ENCODE results near the gene MAD1L1.

The MAD1L1 gene

GRCh38 chr7:2108071-2108455, 124.7 kb downstream of the MAD1L1 start:
- H3K4me3 ChIP-seq (ENCODE audit: low read depth, low read length), result no peak overlapping the region

GRCh38 chr7:2107386-2108070, 125.2 kb downstream of the MAD1L1 start:
- H3K4me3 ChIP-seq (ENCODE audit: low read depth, low read length), result no peak overlapping the region

- no peak overlapping the region for H3K4me3 ChIP-seq (ENCODE audit: low read depth, low read length)
Observed at GRCh38 chr7:2106924-2107323, 125.8 kb downstream of the MAD1L1 start.

GRCh38 chr7:2106440-2106839, 126.3 kb downstream of the MAD1L1 start:
- no peak overlapping the region for H3K4me3 ChIP-seq (ENCODE audit: low read depth, low read length)

GRCh38 chr7:2105917-2106316, 126.8 kb downstream of the MAD1L1 start:
- no peak overlapping the region for H3K4me3 ChIP-seq (ENCODE audit: low read depth, low read length)

GRCh38 chr7:2105280-2105679, 127.5 kb downstream of the MAD1L1 start:
- H3K4me3 ChIP-seq (ENCODE audit: low read depth, low read length), result no peak overlapping the region

GRCh38 chr7:2104716-2105115, 128.0 kb downstream of the MAD1L1 start:
- H3K4me3 ChIP-seq (ENCODE audit: low read depth, low read length), result no peak overlapping the region

- H3K4me3 ChIP-seq (ENCODE audit: low read depth, low read length), result no peak overlapping the region
Observed at GRCh38 chr7:2104107-2104710, 128.5 kb downstream of the MAD1L1 start.

GRCh38 chr7:2103071-2103898, 129.5 kb downstream of the MAD1L1 start:
- no peak overlapping the region for H3K4me3 ChIP-seq (ENCODE audit: low read depth, low read length)

- no peak overlapping the region for H3K4me3 ChIP-seq (ENCODE audit: low read depth, low read length)
Observed at GRCh38 chr7:2102375-2102723, 130.4 kb downstream of the MAD1L1 start.

GRCh38 chr7:2101630-2102374, 130.9 kb downstream of the MAD1L1 start:
- no peak overlapping the region for H3K4me3 ChIP-seq (ENCODE audit: low read depth, low read length)

- H3K4me3 ChIP-seq (ENCODE audit: low read depth, low read length), result no peak overlapping the region
Observed at GRCh38 chr7:2100278-2101208, 132.2 kb downstream of the MAD1L1 start.

- H3K4me3 ChIP-seq (ENCODE audit: low read depth, low read length), result no peak overlapping the region
Observed at GRCh38 chr7:2099048-2099957, 133.4 kb downstream of the MAD1L1 start.

- no peak overlapping the region for H3K4me3 ChIP-seq (ENCODE audit: low read depth, low read length)
Observed at GRCh38 chr7:2098496-2098895, 134.2 kb downstream of the MAD1L1 start.

GRCh38 chr7:2098056-2098455, 134.7 kb downstream of the MAD1L1 start:
- no peak overlapping the region for H3K4me3 ChIP-seq (ENCODE audit: low read depth, low read length)

- H3K4me3 ChIP-seq (ENCODE audit: low read depth, low read length), result no peak overlapping the region
Observed at GRCh38 chr7:2097492-2097891, 135.3 kb downstream of the MAD1L1 start.

- no peak overlapping the region for H3K4me3 ChIP-seq (ENCODE audit: low read depth, low read length)
Observed at GRCh38 chr7:2096692-2097387, 135.9 kb downstream of the MAD1L1 start.

- no peak overlapping the region for H3K4me3 ChIP-seq (ENCODE audit: low read depth, low read length)
Observed at GRCh38 chr7:2095436-2095835, 137.3 kb downstream of the MAD1L1 start.
